Measurements from ENCODE around the gene CLDN14. TPM values are rescaled to one million over a fixed set of nuclear protein-coding genes. Genes with fewer than 3 reads are reported as not detected.

The CLDN14 gene
- total and polyA plus RNA-seq, 8 donors = 0.38 to 3.3 (median 0.92) TPM

- H3K4me3 ChIP-seq = no peak overlapping the region
- H3K36me3 ChIP-seq = no peaks in the 10 kb centered on the region
- intact Hi-C loops (cut with DNase I) = loop anchor here in 1 of 3 donors (10.0 kb wide), 1 partner anchor 422 kb away; no protein-coding TSS in a partner anchor
- ATAC-seq (no peak), FAIRE-seq (no peak), DNase-seq (no peak)
- no peak overlapping the region for H3K27ac ChIP-seq
- WGBS, 2 donors = 48 to 57% methylated on average over 2 of the region's 2 CpGs
- no peaks in the 10 kb centered on the region for H3K27me3 ChIP-seq
- H3K4me1 ChIP-seq = no peaks in the 10 kb centered on the region
- TF ChIP-seq, protein P1, sequence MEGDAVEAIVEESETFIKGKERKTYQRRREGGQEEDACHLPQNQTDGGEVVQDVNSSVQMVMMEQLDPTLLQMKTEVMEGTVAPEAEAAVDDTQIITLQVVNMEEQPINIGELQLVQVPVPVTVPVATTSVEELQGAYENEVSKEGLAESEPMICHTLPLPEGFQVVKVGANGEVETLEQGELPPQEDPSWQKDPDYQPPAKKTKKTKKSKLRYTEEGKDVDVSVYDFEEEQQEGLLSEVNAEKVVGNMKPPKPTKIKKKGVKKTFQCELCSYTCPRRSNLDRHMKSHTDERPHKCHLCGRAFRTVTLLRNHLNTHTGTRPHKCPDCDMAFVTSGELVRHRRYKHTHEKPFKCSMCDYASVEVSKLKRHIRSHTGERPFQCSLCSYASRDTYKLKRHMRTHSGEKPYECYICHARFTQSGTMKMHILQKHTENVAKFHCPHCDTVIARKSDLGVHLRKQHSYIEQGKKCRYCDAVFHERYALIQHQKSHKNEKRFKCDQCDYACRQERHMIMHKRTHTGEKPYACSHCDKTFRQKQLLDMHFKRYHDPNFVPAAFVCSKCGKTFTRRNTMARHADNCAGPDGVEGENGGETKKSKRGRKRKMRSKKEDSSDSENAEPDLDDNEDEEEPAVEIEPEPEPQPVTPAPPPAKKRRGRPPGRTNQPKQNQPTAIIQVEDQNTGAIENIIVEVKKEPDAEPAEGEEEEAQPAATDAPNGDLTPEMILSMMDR (IDR thresholded peaks at IDR 0.05) = no peak
- no peaks in the 10 kb centered on the region for H3K9me3 ChIP-seq
Observed at GRCh38 chr21:36502365-36502764, 22.4 kb upstream of the CLDN14 start.

- ATAC-seq = no peak
- intact Hi-C loops (cut with DNase I) = loop anchor here in 1 of 3 donors (10.0 kb wide), 1 partner anchor 423 kb away; no protein-coding TSS in a partner anchor
- WGBS, 2 donors = 61 to 67% methylated on average over 4 of the region's 4 CpGs
Observed at GRCh38 chr21:36501589-36501892, 21.6 kb upstream of the CLDN14 start.

DNA sequence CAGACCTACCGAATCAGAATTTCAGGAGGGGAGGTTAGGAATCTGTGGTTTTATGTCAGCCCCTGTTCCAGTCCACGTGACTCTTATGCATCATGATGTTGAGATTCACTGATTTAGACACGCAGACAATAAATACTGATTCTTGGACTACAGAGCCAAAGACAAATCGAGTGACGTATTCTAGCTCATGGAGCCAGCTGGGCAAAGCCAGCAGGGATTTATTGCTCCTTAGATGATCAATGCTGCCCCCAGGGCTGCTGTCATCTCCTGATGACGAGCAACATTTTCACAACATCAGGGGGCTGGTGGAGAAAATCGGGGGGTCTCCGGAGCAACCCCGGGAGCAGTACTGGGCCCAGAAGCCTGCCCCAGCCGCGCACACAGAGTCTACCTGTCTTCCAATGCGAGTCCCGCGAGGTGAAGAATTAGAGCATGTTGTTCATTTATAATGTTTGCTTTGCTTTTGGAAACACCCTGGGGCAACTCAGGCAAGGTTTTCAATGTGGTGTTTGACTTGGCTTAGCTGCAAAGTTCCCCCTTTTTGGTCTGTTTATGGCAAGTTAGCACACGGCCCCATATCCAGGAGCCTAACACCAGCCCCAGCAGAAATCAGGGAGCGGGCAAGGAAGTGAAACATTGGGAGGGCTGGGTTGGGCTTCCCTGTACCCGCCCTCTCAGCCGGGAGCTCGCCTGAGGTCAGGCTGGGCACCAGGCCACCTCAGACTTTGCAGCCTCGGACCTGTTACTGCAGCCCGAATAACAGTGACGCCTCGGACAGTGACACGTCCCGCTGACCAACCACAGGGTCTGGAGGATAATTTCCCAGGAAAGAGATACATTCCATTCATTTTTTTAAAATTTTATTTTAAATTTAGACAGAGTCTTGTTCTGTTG lies 19.9 kb upstream of the CLDN14 start:
- intact Hi-C loops (cut with DNase I) = loop anchor here in 1 of 3 donors (10.0 kb wide), 1 partner anchor 425 kb away; no protein-coding TSS in a partner anchor
- FAIRE-seq = no peak
- 57 to 64% methylated on average over 25 of the region's 25 CpGs for WGBS, 2 donors
- Histone ChIP-seq H3K4me1 (no peaks in the 10 kb centered on the region), H3K4me3 (no peak overlapping the region), H3K27ac (peak overlapping the region in 2 of 4 donors; percentile 28 to 58), H3K36me3 (no peaks in the 10 kb centered on the region), H3K9me3 (no peaks in the 10 kb centered on the region), H3K27me3 (no peaks in the 10 kb centered on the region)
- TF ChIP-seq, protein P1 (IDR thresholded peaks at IDR 0.05) = no peak
- peak in 3 of 6 donors; percentile 25 to 56 (median 52) for DNase-seq
- peak; percentile 64 to 89 (median 82) for ATAC-seq

More at GRCh38 chr21:36501589-36501892, 21.6 kb upstream of the CLDN14 start:
- Histone ChIP-seq H3K27me3 (no peaks in the 10 kb centered on the region), H3K9me3 (no peaks in the 10 kb centered on the region), H3K4me3 (no peak overlapping the region), H3K36me3 (no peaks in the 10 kb centered on the region), H3K4me1 (no peaks in the 10 kb centered on the region), H3K27ac (no peak overlapping the region)
- FAIRE-seq = no peak
- no peak for DNase-seq
- TF ChIP-seq, protein P1 (IDR thresholded peaks at IDR 0.05) = no peak

- Histone ChIP-seq H3K27me3 (no peaks in the 10 kb centered on the region), H3K36me3 (no peaks in the 10 kb centered on the region), H3K9me3 (no peaks in the 10 kb centered on the region), H3K27ac (no peak overlapping the region), H3K4me1 (no peaks in the 10 kb centered on the region), H3K4me3 (no peak overlapping the region)
- TF ChIP-seq, protein P1 (IDR thresholded peaks at IDR 0.05) = no peak
- FAIRE-seq = no peak
- 83 to 87% methylated on average over 8 of the region's 8 CpGs for WGBS, 2 donors
- no peak for DNase-seq
- no peak for ATAC-seq
- intact Hi-C loops (cut with DNase I) = no loop called here
Observed at GRCh38 chr21:36494557-36494956, 14.6 kb upstream of the CLDN14 start.

Data from pancreas (tissue), 10 donors.